Liver (tissue), 3 donors: ENCODE measurements around the gene C1QTNF12.

ENCODE experiments used
- EGR1 ChIP-seq, 2 donors: IDR thresholded peaks; 2 replicates each; pipeline ENCODE4 v1.6.1; 2016 to 2018; ENCODE audit warnings: antibody characterized with exemption in 2 of 2, low read depth in 2 of 2
- FOXA1 ChIP-seq: IDR thresholded peaks from 2 replicates; pipeline ENCODE4 v1.6.1; 2016; ENCODE audit warnings: antibody characterized with exemption
- GABPA ChIP-seq, 2 donors: IDR thresholded peaks in 1 of 2; conservative IDR thresholded peaks in 1 of 2; 2 replicates each; pipeline ENCODE4 v1.6.1; 2016; ENCODE audit warnings: antibody characterized with exemption in 2 of 2, mild to moderate bottlenecking in 1 of 2, moderate library complexity in 1 of 2
- HNF4G ChIP-seq: IDR thresholded peaks from 2 replicates; pipeline ENCODE4 v1.6.1; 2016; ENCODE audit warnings: antibody characterized with exemption
- JUND ChIP-seq, 2 donors: IDR thresholded peaks; 2 replicates each; pipeline ENCODE4 v1.6.1; 2016; ENCODE audit warnings: antibody characterized with exemption in 2 of 2
- RAD21 ChIP-seq, 2 donors: IDR thresholded peaks; 2 replicates each; pipeline ENCODE4 v1.6.1; 2016; ENCODE audit warnings: antibody characterized with exemption in 2 of 2, mild to moderate bottlenecking in 2 of 2
- SP1 ChIP-seq: IDR thresholded peaks from 2 replicates; pipeline ENCODE4 v1.6.1; 2018; ENCODE audit warnings: antibody characterized with exemption, mild to moderate bottlenecking
- TAF1 ChIP-seq: conservative IDR thresholded peaks from 2 replicates; pipeline ENCODE4 v1.6.1; 2016; ENCODE audit warnings: antibody characterized with exemption, mild to moderate bottlenecking
- YY1 ChIP-seq: IDR thresholded peaks from 2 replicates; pipeline ENCODE4 v1.6.1; 2016; ENCODE audit warnings: antibody characterized with exemption, mild to moderate bottlenecking
- TF ChIP-seq, protein P1 (sequence below): IDR thresholded peaks from 2 replicates; pipeline ENCODE4 v1.6.1; 2016; ENCODE audit warnings: antibody characterized with exemption, mild to moderate bottlenecking
- TF ChIP-seq, protein P2 (sequence below): fragments of 150-350 bp; IDR thresholded peaks from 2 replicates; pipeline ENCODE4 v1.5.1; 2017; ENCODE audit warnings: improper control_type of control experiment, low read depth, low read length; ENCODE audit not compliant: missing input control
- TF ChIP-seq, protein P3 (sequence below): IDR thresholded peaks from 2 replicates; pipeline ENCODE4 v1.6.1; 2016; ENCODE audit warnings: antibody characterized with exemption
- TF ChIP-seq, protein P4 (sequence below): IDR thresholded peaks from 2 replicates; pipeline ENCODE4 v1.6.1; 2016; ENCODE audit warnings: antibody characterized with exemption
- TF ChIP-seq, protein P5 (sequence below): IDR thresholded peaks from 2 replicates; pipeline ENCODE4 v1.6.1; 2016; ENCODE audit warnings: antibody characterized with exemption
- donor health status: healthy.
- donor health status: healthy.

DNA sequence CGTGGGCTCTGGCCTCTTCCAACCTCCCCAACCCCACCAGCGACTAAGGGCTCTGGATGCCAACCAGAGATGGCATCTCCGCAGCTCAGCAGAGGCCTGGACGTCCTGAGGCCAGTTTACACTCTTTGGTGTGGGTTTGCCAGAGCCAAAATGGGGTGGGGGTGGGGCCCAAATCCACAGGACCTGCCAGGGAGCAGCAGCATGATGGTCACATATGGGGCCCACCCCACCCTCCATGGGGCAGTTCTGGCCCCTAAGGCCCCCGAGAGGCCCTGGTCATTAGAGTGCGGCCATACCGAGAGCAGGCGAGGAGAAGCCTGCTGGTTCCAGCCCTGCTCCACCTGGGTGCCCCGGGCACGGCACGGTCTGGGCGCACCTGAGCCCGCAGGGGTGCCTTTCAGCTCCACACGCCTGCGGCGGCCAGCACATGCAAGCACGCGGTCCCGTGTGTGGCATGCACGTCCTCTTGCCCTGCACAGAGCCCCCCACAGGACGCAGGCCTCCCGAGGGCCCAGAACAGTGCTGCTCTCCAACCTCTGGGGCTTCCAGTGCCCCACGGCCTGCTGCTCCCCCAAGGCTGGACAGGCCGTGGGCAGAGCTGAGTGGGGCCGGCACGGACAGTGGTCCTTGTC, 4.8 kb downstream of the C1QTNF12 start:
- TF ChIP-seq, protein P1, sequence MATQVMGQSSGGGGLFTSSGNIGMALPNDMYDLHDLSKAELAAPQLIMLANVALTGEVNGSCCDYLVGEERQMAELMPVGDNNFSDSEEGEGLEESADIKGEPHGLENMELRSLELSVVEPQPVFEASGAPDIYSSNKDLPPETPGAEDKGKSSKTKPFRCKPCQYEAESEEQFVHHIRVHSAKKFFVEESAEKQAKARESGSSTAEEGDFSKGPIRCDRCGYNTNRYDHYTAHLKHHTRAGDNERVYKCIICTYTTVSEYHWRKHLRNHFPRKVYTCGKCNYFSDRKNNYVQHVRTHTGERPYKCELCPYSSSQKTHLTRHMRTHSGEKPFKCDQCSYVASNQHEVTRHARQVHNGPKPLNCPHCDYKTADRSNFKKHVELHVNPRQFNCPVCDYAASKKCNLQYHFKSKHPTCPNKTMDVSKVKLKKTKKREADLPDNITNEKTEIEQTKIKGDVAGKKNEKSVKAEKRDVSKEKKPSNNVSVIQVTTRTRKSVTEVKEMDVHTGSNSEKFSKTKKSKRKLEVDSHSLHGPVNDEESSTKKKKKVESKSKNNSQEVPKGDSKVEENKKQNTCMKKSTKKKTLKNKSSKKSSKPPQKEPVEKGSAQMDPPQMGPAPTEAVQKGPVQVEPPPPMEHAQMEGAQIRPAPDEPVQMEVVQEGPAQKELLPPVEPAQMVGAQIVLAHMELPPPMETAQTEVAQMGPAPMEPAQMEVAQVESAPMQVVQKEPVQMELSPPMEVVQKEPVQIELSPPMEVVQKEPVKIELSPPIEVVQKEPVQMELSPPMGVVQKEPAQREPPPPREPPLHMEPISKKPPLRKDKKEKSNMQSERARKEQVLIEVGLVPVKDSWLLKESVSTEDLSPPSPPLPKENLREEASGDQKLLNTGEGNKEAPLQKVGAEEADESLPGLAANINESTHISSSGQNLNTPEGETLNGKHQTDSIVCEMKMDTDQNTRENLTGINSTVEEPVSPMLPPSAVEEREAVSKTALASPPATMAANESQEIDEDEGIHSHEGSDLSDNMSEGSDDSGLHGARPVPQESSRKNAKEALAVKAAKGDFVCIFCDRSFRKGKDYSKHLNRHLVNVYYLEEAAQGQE = no peak
- TF ChIP-seq, protein P2, sequence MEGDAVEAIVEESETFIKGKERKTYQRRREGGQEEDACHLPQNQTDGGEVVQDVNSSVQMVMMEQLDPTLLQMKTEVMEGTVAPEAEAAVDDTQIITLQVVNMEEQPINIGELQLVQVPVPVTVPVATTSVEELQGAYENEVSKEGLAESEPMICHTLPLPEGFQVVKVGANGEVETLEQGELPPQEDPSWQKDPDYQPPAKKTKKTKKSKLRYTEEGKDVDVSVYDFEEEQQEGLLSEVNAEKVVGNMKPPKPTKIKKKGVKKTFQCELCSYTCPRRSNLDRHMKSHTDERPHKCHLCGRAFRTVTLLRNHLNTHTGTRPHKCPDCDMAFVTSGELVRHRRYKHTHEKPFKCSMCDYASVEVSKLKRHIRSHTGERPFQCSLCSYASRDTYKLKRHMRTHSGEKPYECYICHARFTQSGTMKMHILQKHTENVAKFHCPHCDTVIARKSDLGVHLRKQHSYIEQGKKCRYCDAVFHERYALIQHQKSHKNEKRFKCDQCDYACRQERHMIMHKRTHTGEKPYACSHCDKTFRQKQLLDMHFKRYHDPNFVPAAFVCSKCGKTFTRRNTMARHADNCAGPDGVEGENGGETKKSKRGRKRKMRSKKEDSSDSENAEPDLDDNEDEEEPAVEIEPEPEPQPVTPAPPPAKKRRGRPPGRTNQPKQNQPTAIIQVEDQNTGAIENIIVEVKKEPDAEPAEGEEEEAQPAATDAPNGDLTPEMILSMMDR = no peak
- TF ChIP-seq HNF4G (no peak), YY1 (no peak), FOXA1 (no peak), TAF1 (no peak), RAD21 (IDR thresholded peaks at IDR 0.05) (no peak), GABPA (IDR thresholded peaks at IDR 0.05 in 1 of 2, conservative IDR thresholded peaks at IDR 0.05 in 1 of 2) (no peak), EGR1 (IDR thresholded peaks at IDR 0.05; ENCODE audit: low read depth in 2 of 2) (no peak), SP1 (no peak), JUND (IDR thresholded peaks at IDR 0.05) (no peak)
- TF ChIP-seq, protein P3, sequence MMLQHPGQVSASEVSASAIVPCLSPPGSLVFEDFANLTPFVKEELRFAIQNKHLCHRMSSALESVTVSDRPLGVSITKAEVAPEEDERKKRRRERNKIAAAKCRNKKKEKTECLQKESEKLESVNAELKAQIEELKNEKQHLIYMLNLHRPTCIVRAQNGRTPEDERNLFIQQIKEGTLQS = no peak
- TF ChIP-seq, protein P4, sequence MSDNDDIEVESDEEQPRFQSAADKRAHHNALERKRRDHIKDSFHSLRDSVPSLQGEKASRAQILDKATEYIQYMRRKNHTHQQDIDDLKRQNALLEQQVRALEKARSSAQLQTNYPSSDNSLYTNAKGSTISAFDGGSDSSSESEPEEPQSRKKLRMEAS = no peak
- TF ChIP-seq, protein P5, sequence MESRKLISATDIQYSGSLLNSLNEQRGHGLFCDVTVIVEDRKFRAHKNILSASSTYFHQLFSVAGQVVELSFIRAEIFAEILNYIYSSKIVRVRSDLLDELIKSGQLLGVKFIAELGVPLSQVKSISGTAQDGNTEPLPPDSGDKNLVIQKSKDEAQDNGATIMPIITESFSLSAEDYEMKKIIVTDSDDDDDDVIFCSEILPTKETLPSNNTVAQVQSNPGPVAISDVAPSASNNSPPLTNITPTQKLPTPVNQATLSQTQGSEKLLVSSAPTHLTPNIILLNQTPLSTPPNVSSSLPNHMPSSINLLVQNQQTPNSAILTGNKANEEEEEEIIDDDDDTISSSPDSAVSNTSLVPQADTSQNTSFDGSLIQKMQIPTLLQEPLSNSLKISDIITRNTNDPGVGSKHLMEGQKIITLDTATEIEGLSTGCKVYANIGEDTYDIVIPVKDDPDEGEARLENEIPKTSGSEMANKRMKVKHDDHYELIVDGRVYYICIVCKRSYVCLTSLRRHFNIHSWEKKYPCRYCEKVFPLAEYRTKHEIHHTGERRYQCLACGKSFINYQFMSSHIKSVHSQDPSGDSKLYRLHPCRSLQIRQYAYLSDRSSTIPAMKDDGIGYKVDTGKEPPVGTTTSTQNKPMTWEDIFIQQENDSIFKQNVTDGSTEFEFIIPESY = no peak
